ENCODE measurements around the gene SPATS1.

DNA sequence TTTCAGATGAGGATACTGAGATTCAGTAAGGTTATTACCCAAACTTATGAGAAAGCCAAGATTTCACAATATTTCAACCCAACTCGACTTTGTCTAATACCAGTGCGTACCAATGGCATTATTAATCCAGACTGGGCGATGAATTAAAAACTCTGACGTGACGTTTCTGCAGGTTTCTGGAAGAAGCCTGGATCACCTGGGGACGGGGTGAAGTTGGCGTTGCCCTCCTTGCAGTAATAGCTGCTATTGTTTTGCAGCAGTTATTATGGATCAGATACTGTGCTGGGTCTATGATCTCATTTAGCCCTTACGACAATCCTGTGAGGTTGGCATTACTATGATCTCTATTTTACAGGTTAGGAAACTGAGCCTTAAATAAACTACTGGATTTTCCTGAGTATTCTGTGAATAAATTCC, 44.5 kb downstream of the SPATS1 start:
- TF ChIP-seq ARNT (IDR thresholded peaks at IDR 0.05) (no peak), FOXM1 (IDR thresholded peaks at IDR 0.05; ENCODE audit: borderline replicate concordance) (no peak), CTBP1 (IDR thresholded peaks at IDR 0.05; ENCODE audit: borderline replicate concordance) (no peak)
